OCI-LY1 (cell line): Measurements from ENCODE around the gene KLF8.

Experiments used
- H2AFZ ChIP-seq: fragments of 200-600 bp; sonication (generic), shearing (Covaris generic); 2 replicates; pipeline ENCODE4 v1.6.0; 2014; ENCODE audit warnings: antibody characterized with exemption, mild to moderate bottlenecking, low read length
- H3F3A ChIP-seq: fragments of 200-600 bp; sonication (generic), shearing (Covaris generic); 2 replicates; pipeline ENCODE4 v1.6.0; 2014; ENCODE audit warnings: mild to moderate bottlenecking, antibody characterized with exemption, low read length, moderate library complexity; ENCODE audit not compliant: insufficient read depth
- H3K27ac ChIP-seq: fragments of 200-600 bp; sonication (generic); 2 replicates; pipeline ENCODE4 v1.5.1; 2014; ENCODE audit warnings: low read length, mixed run types, mild to moderate bottlenecking, low read depth; ENCODE audit not compliant: poor library complexity, severe bottlenecking
- H3K27me3 ChIP-seq: fragments of 200-600 bp; sonication (generic); 2 replicates; pipeline ENCODE4 v1.6.0; 2014; ENCODE audit warnings: antibody characterized with exemption, mild to moderate bottlenecking, low read length, moderate library complexity; ENCODE audit not compliant: insufficient read depth
- H3K36me3 ChIP-seq: fragments of 200-600 bp; sonication (generic); 2 replicates; pipeline ENCODE4 v1.6.1; 2014; ENCODE audit warnings: mild to moderate bottlenecking, antibody characterized with exemption, low read length, moderate library complexity, mixed read lengths; ENCODE audit not compliant: insufficient read depth
- H3K4me1 ChIP-seq: fragments of 200-600 bp; sonication (generic); 2 replicates; pipeline ENCODE4 v1.5.1; 2014; ENCODE audit warnings: mild to moderate bottlenecking, low read length, moderate library complexity; ENCODE audit not compliant: insufficient read depth, severe bottlenecking
- H3K4me2 ChIP-seq: fragments of 200-600 bp; sonication (generic), shearing (Covaris generic); 2 replicates; pipeline ENCODE4 v1.6.1; 2014; ENCODE audit warnings: low read length
- H3K4me3 ChIP-seq: fragments of 200-600 bp; sonication (generic); 2 replicates; pipeline ENCODE4 v1.5.1; 2014; ENCODE audit warnings: low read length, low read depth, mild to moderate bottlenecking, mixed read lengths; ENCODE audit not compliant: poor library complexity, severe bottlenecking
- H3K79me2 ChIP-seq: fragments of 200-600 bp; shearing (Covaris generic); 2 replicates; pipeline ENCODE4 v1.6.1; 2016; ENCODE audit warnings: mixed run types, low read length, mixed read lengths; ENCODE audit not compliant: insufficient read depth
- H3K9ac ChIP-seq: fragments of 200-600 bp; sonication (generic), shearing (Covaris generic); 2 replicates; pipeline ENCODE4 v1.6.1; 2014; ENCODE audit warnings: mild to moderate bottlenecking, low read length, mixed read lengths
- H3K9me2 ChIP-seq: fragments of 200-600 bp; sonication (generic), shearing (Covaris generic); 2 replicates; pipeline ENCODE4 v1.6.1; 2014; ENCODE audit warnings: low read depth, mild to moderate bottlenecking, low read length, mixed read lengths
- H3K9me3 ChIP-seq: fragments of 200-600 bp; shearing (Covaris generic); 2 replicates; pipeline ENCODE4 v1.6.1; 2014; ENCODE audit warnings: low read length, mixed read lengths
- H4K20me1 ChIP-seq: fragments of 200-600 bp; sonication (generic), shearing (Covaris generic); 2 replicates; pipeline ENCODE4 v1.6.0; 2016; ENCODE audit warnings: mild to moderate bottlenecking, low read length; ENCODE audit not compliant: insufficient read depth
- CTCF ChIP-seq: fragments of 200-600 bp; sonication (generic), shearing (Covaris generic); IDR thresholded peaks from 2 replicates; pipeline ENCODE4 v1.5.1; 2017; ENCODE audit warnings: mild to moderate bottlenecking, antibody characterized with exemption, low read length, moderate library complexity, mixed read lengths
- EZH2 ChIP-seq: fragments of 200-600 bp; sonication (generic), shearing (Covaris generic); IDR thresholded peaks from 2 replicates; pipeline ENCODE4 v1.8.0; 2017; ENCODE audit warnings: borderline replicate concordance, mixed run types, mild to moderate bottlenecking, antibody characterized with exemption, low read length, moderate library complexity, mixed read lengths

The KLF8 gene

GRCh38 chrX:56233100-56233499, 944 bp downstream of the KLF8 start:
- no peak overlapping the region for H3K4me3 ChIP-seq

GRCh38 chrX:56233682-56234081, 1.5 kb downstream of the KLF8 start:
- peaks cover 9% of the 10 kb centered on the region for H3K4me1 ChIP-seq
- H3K9ac ChIP-seq, result no peak overlapping the region
- H4K20me1 ChIP-seq, result no peaks in the 10 kb centered on the region
- TF ChIP-seq CTCF (no peak), EZH2 (no peak)
- H2AFZ ChIP-seq, result no peak overlapping the region
- H3K27me3 ChIP-seq, result no peaks in the 10 kb centered on the region
- no peak overlapping the region; the same call in 1 of the 2 replicates for H3K4me2 ChIP-seq
- H3K9me3 ChIP-seq, result no peaks in the 10 kb centered on the region
- no peaks in the 10 kb centered on the region for H3K9me2 ChIP-seq
- no peaks in the 10 kb centered on the region for H3K79me2 ChIP-seq
- no peaks in the 10 kb centered on the region for H3K36me3 ChIP-seq
- no peaks in the 10 kb centered on the region for H3F3A ChIP-seq
- no peak overlapping the region for H3K4me3 ChIP-seq
- H3K27ac ChIP-seq, result no peak overlapping the region

More at GRCh38 chrX:56233100-56233499, 944 bp downstream of the KLF8 start:
- H3K4me1 ChIP-seq, result peaks cover 9% of the 10 kb centered on the region
- H3K9ac ChIP-seq, result no peak overlapping the region
- no peak overlapping the region for H2AFZ ChIP-seq
- no peaks in the 10 kb centered on the region for H3K79me2 ChIP-seq
- no peak overlapping the region for H3K27ac ChIP-seq
- H3K4me2 ChIP-seq, result no peak overlapping the region
- H3K9me2 ChIP-seq, result no peaks in the 10 kb centered on the region
- TF ChIP-seq CTCF (no peak), EZH2 (no peak)
- no peaks in the 10 kb centered on the region for H4K20me1 ChIP-seq
- H3K27me3 ChIP-seq, result no peaks in the 10 kb centered on the region
- no peaks in the 10 kb centered on the region for H3K9me3 ChIP-seq
- no peaks in the 10 kb centered on the region for H3K36me3 ChIP-seq
- H3F3A ChIP-seq, result no peaks in the 10 kb centered on the region

GRCh38 chrX:56248492-56248891, 16.3 kb downstream of the KLF8 start:
- no peak overlapping the region for H3K9ac ChIP-seq
- no peak overlapping the region for H2AFZ ChIP-seq
- no peak overlapping the region for H3K27ac ChIP-seq
- no peaks in the 10 kb centered on the region for H3K27me3 ChIP-seq
- H3K9me2 ChIP-seq, result no peaks in the 10 kb centered on the region
- H3K79me2 ChIP-seq, result no peaks in the 10 kb centered on the region
- H3K4me1 ChIP-seq, result no peaks in the 10 kb centered on the region
- H3K4me2 ChIP-seq, result peak overlapping the region; percentile 32; the same call in 1 of the 2 replicates
- no peaks in the 10 kb centered on the region for H4K20me1 ChIP-seq
- H3K4me3 ChIP-seq, result no peak overlapping the region
- TF ChIP-seq CTCF (peak; percentile 58; the same call in 1 of the 2 replicates), EZH2 (no peak)
- no peaks in the 10 kb centered on the region for H3K36me3 ChIP-seq
- H3K9me3 ChIP-seq, result no peaks in the 10 kb centered on the region
- H3F3A ChIP-seq, result no peaks in the 10 kb centered on the region
